HG02763 (cell line): ENCODE measurements around the gene RELCH.

Experiments used
- ATAC-seq: cut with Tn5 transposase; IDR thresholded peaks from one replicate; pipeline ENCODE4 v1.9.1; 2021; ENCODE audit warnings: mild to moderate bottlenecking, moderate library complexity; ENCODE audit not compliant: unreplicated experiment

The RELCH gene

DNA sequence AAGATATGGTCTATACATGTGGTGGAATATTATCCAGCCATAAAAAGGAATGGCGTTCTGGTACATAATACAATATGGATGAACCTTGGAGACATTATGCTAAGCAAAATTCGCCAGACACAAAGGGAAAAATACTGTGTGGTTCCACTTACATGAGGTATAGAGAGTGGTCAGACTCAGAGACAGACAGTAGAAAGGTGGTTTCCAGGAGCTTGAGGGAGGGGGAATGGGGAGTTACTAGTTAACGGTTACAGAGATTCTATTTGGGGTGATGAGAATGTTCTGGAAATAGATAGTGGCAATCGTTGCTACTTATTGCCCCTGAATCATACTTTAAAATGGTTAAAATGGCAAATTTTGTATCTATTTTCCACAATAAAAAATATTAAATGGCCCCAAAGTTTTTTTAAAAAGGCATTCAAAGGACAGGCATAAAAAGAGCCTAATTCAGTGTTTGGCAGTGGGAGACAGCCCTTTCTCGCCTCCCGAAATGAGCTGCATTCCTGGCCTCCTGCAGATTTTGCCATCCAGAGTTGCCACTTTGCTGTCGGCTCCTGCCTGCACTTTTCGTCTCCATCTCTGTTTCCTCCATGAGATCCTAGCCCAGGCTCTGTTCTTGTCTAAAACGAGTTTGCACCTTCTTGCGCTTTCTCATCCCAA, 151.5 kb downstream of the RELCH start:
- ATAC-seq = no peak

DNA sequence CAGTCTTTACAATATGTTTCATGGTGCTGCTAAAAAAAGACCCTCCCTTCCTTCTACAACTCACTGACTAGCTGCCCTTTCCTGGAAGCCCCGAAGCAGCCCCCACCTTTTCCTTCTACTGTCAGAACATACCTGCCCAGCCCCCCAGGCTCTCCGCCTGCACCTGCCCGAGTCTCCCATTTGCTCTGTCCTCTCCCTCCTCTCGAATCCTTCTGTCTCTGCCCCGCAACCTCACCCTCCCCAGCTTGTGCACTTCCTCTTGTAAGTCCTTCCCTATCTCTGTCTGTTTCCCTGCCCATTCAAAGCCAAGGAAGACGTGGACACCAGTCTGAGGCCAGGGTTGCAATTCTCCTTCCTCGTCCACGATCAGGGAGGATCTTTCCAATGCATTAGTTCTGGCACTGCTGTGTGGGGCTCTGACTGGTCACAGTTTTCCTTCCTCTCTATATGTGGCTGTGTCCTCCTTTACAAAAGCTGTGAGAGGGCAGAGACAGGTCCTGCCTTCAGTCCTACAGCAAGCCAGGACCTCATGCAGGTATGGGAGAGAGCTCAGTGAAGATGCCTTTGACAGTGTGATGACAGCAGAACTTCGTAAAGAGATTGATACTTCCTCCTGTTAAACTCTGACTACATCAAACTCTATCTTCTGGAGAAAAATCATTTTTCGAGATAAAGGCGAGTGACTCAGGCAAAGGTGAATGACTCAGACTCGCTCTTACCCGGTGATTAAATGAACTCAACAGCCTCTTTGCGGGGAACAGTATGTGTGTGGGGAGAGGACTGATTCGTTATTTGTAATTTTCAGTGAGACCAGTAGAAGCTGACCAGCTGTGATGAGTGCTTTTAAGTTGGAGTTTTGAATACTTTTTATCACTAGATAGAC, 152.3 kb downstream of the RELCH start:
- no peak for ATAC-seq

DNA sequence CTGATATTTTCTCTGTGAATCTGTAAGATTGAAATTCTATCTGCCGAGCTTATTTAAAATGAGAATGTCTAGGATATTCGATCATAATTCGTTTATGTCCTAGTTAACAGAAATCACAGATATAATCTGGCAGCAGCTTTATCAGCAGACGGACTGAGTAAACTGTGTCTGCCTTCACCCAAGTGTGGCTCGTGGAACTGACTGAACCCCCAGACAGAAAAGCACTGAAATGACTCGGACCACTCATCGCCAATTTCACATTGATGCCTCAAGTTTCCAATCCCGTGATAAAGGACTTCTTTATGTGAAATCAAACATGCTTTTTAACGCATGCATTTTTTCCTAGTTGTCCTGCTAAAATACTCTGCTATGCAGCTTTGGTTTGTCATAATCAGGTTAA, 153.9 kb downstream of the RELCH start:
- ATAC-seq = no peak

DNA sequence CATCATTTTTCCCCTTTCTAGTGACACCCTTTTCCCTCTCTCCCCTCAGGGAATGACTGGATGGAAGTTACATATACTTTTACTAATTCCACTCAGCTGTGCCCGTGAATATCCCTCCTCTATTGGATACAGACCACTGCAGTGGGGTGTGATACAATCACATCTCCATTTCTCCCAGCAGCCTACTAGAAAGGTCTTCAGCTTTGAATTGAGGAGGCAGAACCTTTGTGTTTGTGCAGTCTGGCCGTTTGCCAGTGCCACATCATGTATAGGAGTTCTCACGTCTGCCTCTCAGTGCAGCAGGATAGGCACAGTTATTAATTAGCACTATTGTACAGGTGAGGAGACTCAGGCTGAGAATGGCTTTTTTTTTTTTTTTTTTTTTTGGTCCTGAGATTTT, 154.4 kb downstream of the RELCH start:
- ATAC-seq = no peak

DNA sequence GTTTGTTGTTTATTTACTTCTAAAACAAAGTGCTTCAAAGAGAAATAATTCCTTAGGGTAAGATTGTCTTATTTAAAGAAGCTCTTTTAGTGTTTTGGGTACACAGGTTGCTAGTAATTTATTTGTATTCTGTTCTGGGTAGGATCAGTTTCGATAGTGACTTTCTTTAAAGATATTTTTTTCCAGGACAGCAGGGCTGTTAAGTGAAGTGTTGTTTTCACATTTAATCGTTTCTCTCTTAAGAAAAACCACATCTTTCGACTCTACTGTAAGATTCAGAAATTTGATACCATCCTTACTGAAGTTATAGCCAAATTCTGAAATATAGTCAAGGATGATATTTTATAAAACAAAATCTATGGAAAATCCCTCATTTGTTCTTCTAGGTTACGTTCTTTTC, 155.8 kb downstream of the RELCH start:
- no peak for ATAC-seq

DNA sequence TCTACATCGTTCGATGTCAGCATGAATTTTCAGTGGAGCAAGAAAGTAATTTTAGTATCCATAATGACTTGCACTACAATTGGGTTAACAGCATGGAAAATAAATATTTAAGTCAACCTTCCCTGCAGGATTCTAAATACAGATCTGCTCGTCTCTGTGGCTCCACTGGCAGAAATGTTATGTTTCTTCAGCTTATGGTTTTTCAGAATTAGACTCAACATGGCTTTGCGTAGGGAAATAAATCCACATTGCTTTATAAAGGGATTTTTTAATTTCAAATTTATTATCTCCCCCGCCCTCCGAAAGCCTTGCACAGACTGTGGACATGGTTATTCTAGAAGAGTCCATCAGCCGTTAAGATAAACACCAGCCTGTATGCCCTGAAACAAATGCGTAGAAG, 156.3 kb downstream of the RELCH start:
- ATAC-seq = no peak

DNA sequence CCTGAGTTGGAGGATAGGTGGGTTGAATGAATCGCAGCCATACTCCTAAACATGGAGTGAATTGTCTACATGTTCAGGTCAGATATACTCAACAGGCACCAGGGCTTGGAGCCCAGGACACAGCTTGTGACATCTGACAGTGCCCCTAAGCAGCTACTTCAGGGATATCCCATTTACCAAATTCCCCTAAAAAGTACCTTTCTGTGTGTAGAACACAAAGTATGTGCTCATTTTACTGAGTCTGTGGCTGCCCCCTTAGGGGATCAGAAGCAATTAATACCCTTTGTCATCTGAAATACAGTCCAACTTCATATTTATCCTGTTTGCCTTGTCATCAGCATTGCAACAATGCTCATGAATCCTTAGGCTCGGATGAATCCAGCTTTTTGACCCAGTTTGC, 158.9 kb downstream of the RELCH start:
- no peak for ATAC-seq

DNA sequence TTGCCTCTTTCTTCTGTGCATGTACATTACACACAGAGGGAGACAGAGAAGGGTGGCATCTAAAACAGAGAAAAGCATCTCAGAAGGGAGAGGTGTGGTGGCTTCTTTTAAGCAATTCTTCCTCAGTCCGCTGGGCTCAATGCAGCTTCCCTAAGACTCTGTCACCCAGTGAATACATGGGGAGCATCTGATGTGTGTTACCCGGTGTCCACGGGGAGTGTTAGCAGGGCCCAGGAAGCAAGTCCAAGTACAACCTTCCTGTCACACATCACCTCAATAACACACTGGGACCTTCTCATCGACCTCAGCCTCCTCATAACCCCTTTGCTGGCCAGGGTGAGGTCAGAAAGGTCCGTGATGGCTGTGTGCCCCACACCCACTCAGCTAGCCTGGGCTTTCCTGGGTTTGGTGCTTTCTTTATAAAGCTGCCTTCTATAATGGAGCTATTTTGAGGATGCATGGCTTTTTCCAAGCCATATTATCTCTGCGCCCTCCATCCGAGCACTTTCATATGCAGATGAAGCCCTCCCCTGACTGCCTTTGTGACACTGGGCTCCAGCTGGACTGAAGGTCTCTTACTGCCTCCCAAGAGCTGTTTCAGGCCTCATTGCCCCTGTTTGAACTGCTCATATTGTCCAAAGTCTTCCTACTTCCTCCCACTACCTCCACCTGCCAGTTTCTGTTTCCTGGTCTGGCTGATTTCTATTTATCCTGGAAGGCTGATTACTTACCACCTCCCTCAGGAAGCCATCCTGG, 159.5 kb downstream of the RELCH start:
- ATAC-seq = no peak

DNA sequence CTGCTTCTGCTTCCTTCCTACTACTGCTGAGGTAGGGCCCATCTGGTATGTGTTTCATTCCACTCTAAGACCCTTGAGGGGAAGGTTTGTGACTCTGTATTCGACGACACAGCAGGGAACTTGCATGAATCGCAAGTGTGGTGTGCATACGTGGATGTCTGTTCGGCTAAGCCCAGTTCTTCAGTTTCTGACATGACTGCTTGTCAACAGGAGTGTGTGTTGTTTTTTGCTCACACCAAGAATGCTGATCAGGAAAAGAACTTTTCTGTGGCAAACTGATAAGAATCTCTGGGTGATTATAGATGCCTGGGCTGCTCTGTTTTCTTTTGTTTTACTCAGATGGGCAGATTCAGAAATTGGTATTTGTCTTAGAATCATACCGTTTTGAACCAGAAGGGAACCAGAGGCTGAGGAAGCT, 160.0 kb downstream of the RELCH start:
- ATAC-seq = no peak

DNA sequence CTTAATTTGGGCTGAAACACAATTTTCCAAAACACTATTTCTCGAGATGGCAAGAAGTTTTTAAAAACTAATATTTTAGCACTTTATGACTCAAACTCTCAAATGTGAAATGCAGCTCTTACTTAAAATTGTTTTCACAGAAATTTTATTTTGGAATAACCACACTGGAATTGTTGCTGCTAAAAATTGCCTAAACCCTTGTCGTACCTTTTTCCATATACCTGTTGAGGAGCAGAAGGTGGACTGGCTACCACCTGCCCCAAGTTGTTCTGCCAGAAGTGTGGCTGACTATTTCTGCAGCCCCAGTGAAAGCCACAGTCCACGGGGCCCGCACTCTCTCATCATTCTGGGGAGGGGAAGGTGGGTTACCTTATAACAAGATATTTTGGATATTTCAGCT, 161.4 kb downstream of the RELCH start:
- ATAC-seq = no peak

DNA sequence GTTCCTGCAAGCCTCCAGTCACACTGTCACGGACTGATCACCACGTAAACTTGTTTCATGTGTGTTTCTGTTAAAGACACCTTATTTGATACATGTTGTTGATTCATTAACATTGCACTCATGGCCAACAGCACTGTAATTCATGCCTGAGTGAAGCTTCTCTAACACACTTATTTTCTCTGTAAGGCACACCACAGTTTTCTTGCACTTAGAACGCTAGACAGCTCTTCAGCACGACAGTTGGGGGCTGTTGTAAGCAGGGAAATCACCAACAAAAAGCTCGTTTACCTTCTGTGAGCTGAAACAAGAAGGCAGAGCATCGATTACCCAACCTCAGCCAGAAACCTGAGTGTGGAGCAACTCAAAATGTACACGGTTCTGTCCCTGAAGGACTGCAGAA, 166.1 kb downstream of the RELCH start:
- ATAC-seq = no peak

DNA sequence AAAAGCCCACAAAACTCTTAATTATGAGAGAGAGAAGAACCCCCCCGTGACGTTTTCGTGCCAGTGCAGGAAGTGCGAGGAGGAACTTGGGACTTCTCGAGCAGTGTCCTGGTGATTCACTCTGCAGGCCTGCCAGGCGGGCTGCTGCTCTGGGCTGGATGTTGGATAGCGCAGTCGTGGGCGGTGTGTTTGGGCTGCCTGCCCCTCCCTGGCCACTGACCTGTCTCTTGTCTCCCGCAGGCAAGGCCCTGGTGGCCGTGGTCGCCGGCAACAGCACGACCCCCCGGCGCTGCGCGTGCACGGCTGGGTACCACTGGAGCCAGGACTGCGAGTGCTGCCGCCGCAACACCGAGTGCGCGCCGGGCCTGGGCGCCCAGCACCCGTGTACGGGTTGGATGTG, 167.1 kb downstream of the RELCH start:
- no peak for ATAC-seq

DNA sequence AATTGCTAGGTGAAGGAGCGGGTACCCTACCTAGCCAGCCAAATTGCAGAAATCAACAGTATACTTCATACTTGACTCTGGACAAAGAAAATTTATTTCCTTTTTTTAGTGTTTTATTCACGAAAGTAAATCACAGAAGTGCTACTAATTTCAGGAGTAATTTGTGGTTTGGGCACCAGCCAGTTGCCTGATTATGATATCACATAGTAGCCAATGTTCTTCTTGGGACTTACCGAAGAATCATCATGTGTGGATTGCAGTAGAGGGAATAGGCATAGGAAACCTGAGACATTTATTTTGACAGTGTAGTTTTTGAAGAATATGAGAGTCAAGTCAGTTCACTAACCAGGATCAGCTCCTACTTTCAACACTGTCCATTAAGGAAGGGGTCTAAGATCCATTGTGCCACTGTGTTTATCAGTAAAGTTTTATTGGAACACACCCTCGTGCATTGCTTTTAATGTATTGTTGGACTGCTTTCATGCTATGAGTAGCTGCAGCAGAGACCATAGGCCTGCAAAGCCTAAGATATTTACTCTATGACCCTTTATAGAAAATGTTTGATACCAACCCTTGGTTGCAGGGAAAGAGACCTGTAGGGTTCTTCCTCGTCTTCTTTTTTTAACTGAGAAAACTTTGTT, 170.1 kb downstream of the RELCH start:
- ATAC-seq = no peak
